Measurements from ENCODE around the gene CHTF18. TPM values are rescaled to one million over a fixed set of nuclear protein-coding genes. Genes with fewer than 3 reads are reported as not detected.

Gene CHTF18
- 10 to 100 TPM in 1 of 2 donors, 1 to 10 TPM in 1; 7.5 to 14.5 TPM for total RNA-seq

DNA sequence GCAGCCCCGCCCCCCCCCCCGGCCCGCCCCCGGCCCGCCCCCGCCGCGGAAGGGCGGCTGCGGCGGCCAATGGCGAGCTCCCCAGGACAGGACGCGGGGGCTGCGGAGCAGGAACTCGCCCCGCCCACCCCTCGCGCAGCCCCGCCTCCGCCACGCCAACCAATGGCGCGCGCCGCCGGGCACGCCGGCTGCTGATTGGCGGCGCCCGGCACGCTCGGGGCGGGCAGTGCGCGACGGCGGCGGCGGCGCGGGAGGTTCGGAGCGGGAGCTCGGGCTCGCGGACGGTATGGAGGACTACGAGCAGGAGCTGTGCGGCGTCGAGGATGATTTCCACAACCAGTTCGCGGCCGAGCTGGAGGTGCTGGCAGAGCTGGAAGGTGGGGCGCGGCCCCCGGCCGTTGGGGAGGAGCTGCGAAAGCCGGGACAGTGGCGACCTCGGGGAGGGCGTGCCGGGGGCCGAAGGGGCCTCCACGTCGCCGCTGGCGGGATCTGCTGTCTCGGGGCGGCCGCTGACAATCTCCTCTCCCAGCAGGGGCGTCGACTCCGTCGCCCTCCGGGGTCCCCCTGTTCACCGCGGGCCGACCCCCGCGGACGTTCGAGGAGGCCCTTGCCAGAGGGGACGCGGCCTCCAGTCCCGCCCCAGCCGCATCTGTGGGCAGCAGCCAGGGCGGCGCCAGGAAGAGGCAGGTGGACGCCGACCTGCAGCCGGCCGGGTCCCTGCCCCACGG, at the start of gene CHTF18:
Gene CHTF18, plus strand, starts transcription at position 222 of the 728 bp plus-strand sequence. Its CDS starts 65 bp downstream, at position 287.
- intact Hi-C loops (cut with DNase I): no loop called here
- DNase-seq (peak; percentile 93 to 94 (median 94)), ATAC-seq (peak; percentile 96)
- Histone ChIP-seq H3K9me3 (no peaks in the 10 kb centered on the region), H3K4me1 (peaks cover 27% of the 10 kb centered on the region), H3K36me3 (replicated peaks in 1 of 2; ENCODE audit: insufficient read depth in 1 of 2, low read depth in 2 of 2) (no peaks in the 10 kb centered on the region), H3K27me3 (peaks cover 0 to 4% of the 10 kb centered on the region in 2 donors), H3K4me3 (peak within 1 kb of the TSS; percentile 81 to 92), H3K27ac (peak within 1 kb of the TSS in 3 of 4 donors; percentile 59 to 76 (median 73))
- WGBS, 2 donors: 0 to 2% methylated on average over 14 to 85 of the region's 97 CpGs
- TF ChIP-seq, protein P1, sequence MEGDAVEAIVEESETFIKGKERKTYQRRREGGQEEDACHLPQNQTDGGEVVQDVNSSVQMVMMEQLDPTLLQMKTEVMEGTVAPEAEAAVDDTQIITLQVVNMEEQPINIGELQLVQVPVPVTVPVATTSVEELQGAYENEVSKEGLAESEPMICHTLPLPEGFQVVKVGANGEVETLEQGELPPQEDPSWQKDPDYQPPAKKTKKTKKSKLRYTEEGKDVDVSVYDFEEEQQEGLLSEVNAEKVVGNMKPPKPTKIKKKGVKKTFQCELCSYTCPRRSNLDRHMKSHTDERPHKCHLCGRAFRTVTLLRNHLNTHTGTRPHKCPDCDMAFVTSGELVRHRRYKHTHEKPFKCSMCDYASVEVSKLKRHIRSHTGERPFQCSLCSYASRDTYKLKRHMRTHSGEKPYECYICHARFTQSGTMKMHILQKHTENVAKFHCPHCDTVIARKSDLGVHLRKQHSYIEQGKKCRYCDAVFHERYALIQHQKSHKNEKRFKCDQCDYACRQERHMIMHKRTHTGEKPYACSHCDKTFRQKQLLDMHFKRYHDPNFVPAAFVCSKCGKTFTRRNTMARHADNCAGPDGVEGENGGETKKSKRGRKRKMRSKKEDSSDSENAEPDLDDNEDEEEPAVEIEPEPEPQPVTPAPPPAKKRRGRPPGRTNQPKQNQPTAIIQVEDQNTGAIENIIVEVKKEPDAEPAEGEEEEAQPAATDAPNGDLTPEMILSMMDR (IDR thresholded peaks at IDR 0.05): no peak
- TF ChIP-seq POLR2A (IDR thresholded peaks at IDR 0.05): no peak

DNA sequence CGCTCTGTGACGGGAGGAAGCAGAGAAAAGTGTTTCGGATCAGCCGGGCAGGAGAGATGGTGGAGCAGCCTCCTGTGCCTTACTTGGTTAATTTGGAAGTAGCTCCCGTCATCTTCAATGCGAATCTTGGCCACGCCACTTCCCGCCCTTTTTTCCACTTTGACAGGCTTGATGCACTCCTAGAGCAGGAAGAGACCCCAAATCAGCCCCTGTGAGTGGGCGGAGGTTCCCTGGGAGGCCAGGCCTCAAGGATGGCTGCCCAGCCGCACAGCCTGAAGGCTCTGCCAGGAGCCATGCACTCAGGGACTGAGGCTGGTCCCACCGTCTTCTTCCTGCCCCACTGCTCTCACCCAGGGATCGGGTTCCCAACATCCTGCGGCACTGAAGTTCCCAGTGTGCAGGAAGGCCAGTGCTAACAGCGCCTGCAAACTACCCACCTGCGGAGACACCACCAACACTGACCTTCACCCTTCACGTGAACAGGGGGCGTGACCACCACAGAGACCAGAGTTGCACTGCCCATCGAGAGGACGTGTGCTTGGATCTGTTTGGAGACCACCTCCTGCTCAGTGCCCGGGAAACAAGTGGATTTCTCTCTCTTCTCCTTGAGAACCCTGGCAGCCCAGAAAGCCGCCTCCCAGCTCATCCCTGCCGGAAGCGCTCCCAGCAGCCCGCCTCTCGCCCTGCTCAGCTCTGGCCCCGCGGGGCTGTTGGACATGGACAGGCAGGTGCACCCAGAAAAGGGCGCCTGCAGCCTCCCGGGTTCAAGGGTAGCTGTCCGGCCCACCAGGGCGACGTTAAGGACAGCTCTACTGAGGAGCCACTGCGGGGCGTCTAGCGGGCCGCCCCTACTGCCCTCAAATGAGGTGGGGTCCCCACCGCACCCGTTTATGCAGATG, 48.6 kb upstream of the CHTF18 start:
- WGBS, 2 donors: 41 to 89% methylated on average over 8 to 38 of the region's 38 CpGs
- peak overlapping the region in 1 of 4 donors; percentile 72 for H3K27ac ChIP-seq
- DNase-seq (no peak), ATAC-seq (no peak)
- H3K36me3 ChIP-seq (replicated peaks in 1 of 2; ENCODE audit: insufficient read depth in 1 of 2, low read depth in 2 of 2): peaks cover 0 to 7% of the 10 kb centered on the region in 2 donors
- no peak for TF ChIP-seq POLR2A (IDR thresholded peaks at IDR 0.05)
- TF ChIP-seq, protein P1 (IDR thresholded peaks at IDR 0.05): no peak
- H3K9me3 ChIP-seq: no peaks in the 10 kb centered on the region
- peak overlapping the region; percentile 85 for H3K4me3 ChIP-seq
- intact Hi-C loops (cut with DNase I): no loop called here
- no peaks in the 10 kb centered on the region for H3K27me3 ChIP-seq
- H3K4me1 ChIP-seq: peaks cover 21% of the 10 kb centered on the region

DNA sequence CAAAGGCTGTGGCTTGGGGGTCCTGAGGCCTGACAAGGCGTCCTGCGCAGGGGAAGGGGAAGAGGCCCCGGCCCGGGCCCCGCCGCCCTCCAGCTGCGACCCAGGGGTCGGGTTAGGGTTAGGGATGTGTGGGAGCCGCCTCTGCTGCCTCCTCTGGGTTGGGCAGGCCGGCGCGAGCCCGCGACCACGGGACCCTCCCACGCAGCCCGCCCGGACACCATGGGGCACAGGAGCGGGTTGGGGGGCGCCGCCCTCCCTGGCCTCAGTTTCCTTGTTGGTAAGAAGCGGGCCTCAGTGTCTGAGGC, 48.0 kb upstream of the CHTF18 start:
- intact Hi-C loops (cut with DNase I): no loop called here
- H3K4me1 ChIP-seq: peaks cover 21% of the 10 kb centered on the region
- H3K4me3 ChIP-seq: peak overlapping the region; percentile 85
- H3K27me3 ChIP-seq: no peaks in the 10 kb centered on the region
- peaks cover 0 to 7% of the 10 kb centered on the region in 2 donors for H3K36me3 ChIP-seq (replicated peaks in 1 of 2; ENCODE audit: insufficient read depth in 1 of 2, low read depth in 2 of 2)
- TF ChIP-seq, protein P1 (IDR thresholded peaks at IDR 0.05): no peak
- TF ChIP-seq POLR2A (IDR thresholded peaks at IDR 0.05): no peak
- H3K27ac ChIP-seq: peak overlapping the region in 3 of 4 donors; percentile 72 to 86 (median 77)
- no peaks in the 10 kb centered on the region for H3K9me3 ChIP-seq
- no peak for DNase-seq
- ATAC-seq: peak; percentile 8
- 1% methylated on average over 22 of the region's 22 CpGs; no CpG with 5 or more reads in 1 of the 2 donors for WGBS, 2 donors

DNA sequence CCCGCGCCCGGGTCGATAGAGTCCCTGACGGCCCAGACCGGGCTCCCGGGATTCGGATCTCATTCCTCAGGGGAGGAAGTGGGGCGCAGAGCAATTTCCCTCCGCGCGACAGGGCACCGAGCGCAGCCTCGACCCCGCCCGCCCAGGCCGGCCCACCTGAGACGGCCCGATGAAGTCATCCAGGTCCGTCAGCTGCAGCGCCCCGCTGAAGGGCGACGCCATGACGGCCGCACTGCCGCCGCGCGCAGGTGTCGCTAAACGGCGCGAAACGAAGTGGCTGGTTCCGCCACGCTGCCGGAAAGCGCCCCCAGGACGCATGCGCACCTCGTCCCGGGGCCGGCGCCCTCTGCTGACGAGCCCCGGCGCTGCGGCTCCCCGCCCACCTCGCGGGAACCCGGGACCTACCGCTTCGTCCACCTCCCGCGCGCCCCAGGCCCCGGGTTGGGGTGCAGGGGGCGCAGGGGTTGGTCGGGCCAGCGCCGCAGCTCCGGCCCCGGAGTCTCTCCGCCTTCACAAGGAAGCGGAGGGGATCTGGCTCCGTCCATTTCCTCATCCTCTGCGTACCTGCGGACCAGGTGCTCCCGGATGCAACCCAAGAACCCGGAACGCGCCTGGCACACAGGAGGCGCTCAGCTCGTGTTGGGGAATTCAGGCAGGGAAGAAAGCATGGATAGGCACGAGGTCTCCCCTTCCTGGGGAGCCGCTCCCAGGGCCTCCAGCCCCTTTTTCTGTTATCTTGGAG, 47.5 kb upstream of the CHTF18 start, which contains the start of gene CIAO3:
Gene CIAO3, minus strand, starts transcription at position 234 of the 742 bp plus-strand sequence. Its CDS starts 12 bp downstream, at position 222.
- Histone ChIP-seq H3K4me3 (peak within 1 kb of the TSS; percentile 85), H3K9me3 (no peaks in the 10 kb centered on the region), H3K4me1 (peaks cover 21% of the 10 kb centered on the region), H3K27me3 (no peaks in the 10 kb centered on the region), H3K27ac (peak within 1 kb of the TSS; percentile 56 to 86 (median 74)), H3K36me3 (replicated peaks in 1 of 2; ENCODE audit: insufficient read depth in 1 of 2, low read depth in 2 of 2) (peaks cover 0 to 7% of the 10 kb centered on the region in 2 donors)
- WGBS, 2 donors: 0 to 1% methylated on average over 13 to 66 of the region's 79 CpGs
- TF ChIP-seq, protein P1 (IDR thresholded peaks at IDR 0.05): peak; percentile 88 to 98 (median 91)
- peak; percentile 49 to 82 (median 76) for TF ChIP-seq POLR2A (IDR thresholded peaks at IDR 0.05)
- ATAC-seq (peak; percentile 97), DNase-seq (peak; percentile 91 to 93 (median 92))
- intact Hi-C loops (cut with DNase I): no loop called here

All from body of pancreas (tissue), 4 donors.